ENCODE measurements around the gene LRRC8C.
"Not testable (repeated sequence)": the region's sequence is repeated elsewhere in the genome, so short reads cannot be mapped to it uniquely, and the experiment has no call there.

Gene LRRC8C

DNA sequence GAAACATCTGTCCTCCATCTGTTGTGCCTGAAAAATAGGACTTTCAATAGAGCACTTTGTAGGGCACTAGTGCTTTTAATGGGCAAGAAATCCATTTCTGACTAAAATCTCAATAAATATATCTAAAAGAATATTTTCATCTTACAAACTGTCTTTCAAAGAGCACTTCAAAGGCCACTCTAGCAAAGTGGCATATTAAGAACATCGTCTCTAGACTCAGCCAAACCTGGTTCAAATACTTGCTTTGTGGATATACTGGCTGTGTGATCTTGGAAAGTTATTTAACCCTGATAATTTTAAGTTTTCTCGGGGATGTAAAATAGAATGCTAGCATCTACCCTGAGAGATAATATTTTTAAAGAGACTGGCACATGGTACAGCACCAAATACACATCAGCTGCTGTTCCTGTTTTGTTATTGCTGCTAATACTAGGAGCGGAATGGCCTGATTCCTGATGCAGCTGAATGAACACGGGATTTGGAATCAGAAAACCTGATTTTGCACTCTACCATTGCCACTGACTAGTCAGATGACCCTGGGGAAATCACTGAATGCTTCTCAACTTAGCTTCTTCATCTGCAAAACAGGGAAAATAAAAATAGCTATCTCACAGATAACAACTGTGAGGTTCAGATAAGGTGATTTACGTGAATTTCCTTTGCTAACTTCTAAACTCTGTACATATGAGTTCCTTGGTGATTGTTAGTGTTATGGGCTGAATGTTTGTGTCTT lies 25.2 kb upstream of the LRRC8C start:
- no peak for DNase-seq (ENCODE audit: low spot score)

DNA sequence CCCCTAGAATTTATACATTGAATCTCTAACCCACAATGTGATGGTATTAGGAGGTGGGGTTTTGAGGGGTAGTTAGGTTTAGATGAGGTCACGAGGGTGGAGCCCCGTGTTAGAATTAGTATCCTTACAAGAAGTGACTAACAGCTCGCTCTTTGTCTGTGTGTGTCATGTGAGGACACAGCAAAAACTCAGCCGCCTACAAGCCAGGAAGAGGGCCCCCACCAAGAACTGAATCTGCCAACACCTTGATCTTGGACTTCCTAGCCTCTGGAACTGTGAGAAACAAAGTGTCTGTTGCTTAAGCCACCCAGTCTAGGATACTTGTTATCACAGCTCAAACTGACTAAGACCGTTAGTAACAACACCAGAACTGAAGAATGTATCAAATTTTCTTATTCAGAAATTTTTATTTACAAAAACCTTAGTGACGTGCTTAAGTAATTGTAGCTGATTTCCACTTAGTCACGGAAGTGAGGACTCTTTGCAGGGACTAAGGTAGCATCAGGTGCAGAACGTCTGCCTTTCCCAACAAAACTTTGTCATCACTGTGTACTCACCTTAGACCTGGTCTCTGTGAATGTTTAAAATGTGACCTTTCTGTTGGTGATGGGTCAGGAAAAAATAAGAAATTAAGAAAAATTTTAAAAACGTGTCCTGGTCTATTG lies 24.5 kb upstream of the LRRC8C start:
- no peak for DNase-seq (ENCODE audit: low spot score)

DNA sequence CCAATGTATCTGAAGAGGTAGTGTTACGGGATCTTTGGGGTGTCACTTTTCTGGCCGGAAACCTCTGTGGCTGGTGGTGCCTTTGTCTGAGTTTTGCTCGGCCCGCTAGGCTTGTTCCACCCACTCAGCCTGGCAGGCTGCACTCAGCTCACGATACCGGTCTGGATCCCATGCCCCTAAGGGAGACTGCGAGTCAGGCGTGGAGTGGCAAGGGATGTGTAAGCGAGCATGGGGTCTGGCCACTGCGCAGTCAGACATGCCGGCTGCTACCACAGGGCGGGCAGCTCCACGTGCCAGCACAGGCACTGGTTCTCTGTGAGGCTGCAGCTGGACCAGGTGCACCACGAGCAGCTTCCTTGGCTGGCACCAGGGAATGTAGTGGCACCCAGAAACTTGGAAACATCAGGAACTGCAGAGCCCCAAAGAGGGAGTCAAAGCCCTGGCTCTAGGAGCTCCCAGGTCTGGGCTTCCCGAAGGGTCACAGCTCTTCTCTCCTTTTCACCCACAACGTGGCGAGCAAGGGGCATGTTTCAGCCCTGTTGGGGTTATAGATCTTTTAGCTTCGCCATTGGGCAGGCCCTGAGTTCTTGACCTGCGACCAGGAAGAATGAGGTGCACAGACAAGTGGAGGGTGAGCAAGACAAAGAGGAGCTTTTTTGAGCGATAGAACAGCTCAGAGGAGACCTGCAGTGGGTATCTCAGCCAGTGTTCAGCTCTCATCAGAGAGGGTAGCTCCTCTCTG lies 23.8 kb upstream of the LRRC8C start:
- no peak for DNase-seq (ENCODE audit: low spot score)

DNA sequence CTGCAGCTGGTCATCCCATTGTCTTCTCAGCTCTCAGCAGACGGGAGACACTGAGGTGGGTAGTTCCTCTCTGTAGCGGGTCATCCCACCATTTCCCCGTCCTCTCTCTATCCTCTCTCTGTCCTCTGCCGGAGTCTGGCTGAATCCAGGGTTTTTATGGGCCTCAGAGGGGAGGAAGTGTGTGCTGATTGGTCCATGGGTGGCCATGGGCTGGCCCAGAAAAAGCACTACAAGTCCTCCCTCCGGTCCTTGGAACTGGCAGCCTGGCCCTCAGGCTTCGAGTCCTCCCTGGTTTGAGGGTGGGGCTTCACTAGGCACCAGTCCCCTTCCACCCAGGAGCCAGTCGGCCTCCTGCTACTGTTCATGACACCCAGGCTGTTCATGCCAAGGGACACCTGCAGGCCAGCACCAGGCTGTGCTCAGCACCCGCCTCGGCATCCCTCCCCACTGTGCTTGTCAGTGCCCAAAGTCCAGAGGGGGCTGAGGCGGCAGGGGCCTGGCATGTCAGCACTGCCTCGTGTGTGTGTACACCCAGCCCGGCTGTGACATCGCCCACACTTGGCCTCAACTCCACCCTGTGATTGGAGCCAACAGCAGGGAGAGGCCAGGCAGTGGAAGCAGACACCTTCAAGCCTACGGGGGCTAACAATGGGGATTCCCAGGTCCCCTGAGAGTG lies 23.0 kb upstream of the LRRC8C start:
- no peak for DNase-seq (ENCODE audit: low spot score)

DNA sequence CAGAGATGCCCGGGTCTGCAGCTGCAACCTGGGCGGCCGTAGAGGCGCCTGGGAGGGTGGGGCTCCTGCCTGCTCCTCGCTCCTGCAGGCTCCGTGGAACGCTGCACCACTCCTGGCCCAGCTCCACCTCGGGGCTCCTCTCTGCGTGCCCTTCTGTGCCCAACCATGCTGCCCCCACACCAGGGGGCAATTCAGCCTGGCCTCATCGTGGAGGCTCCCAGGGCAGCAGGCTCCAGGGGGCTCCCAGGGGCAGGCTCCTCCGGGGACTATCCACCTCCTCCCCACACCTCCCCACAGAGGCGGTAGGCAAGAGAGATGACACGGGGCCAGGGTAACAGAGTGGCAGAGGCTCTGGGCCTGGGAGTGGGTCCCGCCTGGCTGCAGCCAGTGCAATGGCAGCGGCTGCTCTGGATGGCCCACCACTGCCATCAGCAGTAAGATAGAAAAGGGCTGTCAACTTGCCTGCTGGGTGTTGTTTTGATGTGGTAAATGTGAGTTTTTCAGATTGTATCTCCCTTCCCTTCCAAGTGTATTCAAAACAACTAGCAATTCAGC lies 22.4 kb upstream of the LRRC8C start:
- DNase-seq (ENCODE audit: low spot score), result no peak

DNA sequence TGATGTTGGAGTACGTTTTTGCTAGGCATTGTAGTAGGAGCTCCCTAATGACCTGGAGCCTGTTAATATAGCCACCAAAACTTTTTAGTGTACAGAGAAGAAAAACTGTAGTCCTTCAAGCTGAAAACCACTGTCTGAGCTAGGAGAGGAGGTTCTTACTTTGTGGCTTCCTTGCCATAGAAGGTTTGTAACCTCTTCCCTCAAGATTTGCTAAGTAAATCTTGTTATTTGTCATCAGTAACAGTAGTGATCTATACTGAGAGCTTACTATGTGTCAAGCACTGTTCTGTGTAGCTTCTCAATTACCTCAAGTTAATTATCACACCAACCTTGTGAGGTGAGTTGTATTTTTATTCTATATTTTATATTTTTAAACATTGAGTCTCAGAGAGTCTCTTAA lies 21.2 kb upstream of the LRRC8C start:
- DNase-seq (ENCODE audit: low spot score), result no peak

DNA sequence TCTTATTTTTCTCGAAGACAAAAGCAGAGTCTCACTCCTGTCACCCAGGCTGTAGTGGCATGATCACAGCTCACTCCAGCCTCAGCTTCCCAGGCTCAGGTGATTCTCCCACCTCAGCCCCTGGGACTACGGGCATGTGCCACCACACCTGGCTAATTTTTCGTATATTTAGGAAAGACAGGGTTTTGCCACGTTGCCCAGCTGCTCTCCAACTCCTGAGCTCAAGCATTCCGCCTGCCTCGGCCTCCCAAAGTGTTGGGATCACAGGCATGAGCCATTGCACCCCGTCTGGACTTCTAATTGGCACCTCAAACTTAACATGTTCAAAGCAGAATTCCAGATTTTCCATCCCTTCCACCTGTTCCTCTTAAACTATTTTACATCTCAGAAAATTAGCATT lies 19.0 kb upstream of the LRRC8C start:
- no peak for DNase-seq (ENCODE audit: low spot score)

DNA sequence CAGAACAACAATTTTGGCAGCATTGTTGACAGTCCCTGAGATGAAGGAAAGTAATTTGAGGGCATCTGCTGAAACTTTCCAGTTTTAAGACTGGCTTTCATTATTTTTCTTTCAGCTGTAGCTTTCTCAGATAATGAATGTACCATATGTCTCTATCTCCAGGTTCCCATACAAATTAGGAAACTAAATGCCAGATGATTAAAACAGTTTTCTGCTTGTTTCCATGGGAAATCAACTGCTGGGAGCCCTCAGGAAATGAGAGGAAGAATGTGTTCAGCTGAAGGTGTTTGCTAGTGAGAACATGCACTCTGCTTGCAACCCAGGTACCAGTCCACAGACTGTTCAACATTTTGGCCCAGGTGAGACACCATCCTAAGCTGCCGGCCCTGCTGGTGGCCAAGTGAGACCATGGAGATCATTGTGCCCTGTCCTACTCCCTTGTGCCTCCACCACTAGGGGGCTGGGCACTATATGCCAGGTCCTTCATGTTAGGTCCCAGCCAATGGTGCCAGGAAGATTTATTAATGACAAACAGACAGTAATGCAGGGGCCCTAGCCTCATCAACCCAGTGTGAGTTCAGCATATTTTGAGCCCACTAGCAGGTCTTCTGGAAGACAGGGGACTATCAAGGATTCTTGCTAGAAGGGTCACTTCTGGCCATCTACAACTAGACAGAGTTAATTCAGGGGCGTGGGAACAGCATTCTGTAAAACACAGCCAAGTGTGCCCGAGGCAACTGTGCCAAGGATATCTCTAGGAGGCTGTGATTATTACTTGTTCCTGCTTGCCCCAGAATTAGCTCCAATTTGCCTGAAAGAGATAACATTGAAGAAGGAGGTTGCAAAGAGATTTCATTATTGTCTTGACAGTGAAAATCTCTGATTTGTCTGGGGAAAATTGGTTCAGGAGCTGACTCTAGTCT lies 17.0 kb upstream of the LRRC8C start:
- DNase-seq (ENCODE audit: low spot score), result peak; percentile 16

DNA sequence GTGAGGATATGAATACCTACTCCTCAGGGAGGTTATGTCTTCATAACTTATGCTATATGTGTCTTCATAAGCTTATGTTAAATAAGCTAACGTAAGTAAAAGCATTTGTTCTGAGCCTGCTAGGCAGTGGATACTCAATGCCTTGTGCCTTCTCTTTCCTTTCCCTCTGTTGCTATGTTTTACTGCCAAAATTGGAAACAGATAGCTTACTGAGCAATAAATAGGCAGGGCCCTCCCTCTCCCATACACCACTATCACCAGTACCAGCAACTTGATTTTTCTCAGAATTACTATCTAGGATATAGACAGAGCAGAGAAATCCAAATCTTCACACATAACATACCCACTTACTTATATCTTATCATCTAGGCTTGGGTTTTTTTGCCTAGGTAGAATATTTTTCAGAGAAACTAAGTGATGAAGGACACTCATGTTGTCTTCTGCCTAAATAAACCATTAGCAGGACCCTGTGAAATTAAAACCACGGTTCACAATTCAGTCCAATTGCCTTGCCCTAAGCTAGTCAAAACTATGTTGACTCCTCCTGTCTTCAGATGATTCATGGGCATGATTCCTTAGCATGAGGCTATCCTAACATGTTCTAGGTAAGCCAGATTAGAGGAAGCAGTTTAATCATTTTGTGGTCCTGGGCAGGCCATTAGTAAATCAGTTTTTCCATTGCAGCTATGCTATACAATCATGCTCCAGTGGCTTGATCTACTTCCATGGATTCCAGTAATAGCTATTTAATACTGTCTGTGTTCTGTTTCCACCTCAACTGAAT lies 15.9 kb upstream of the LRRC8C start:
- no peak for DNase-seq (ENCODE audit: low spot score)

DNA sequence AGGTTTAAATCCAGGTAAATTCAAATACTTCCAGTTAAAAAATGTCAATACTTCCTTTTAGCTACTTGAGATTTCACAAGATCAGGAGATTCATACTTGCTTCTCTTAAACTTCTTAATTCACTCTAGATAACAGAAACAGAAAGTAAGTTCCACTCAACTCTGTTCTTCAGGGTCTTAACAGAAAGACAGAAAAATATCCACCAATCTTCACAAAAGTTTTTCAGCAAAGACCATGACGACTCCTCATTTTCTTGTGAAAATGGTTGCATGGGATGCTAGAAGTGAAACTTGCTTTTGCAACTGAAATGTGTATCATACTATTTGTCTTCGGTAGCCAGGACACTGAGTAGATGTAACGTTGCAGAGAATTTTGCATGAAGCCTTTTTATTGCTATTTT lies 12.3 kb upstream of the LRRC8C start:
- DNase-seq (ENCODE audit: low spot score), result no peak

DNA sequence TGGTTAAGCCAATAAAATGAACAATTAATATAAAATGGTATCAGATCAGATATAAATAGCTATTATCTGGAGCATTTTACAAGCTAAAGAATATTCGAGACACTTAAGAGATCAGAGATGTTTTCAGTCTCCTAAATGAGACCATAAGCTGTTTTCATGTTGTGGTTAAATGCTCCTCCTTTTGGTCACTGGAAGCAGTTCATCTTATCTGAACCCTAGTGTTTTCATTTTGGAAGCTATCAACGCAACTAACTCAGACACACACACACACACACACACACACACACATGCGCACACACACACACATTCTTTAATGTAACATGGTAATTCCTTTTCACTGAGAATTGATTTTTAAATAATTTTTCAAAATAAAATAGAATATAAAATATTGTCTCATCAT lies 10.0 kb upstream of the LRRC8C start:
- DNase-seq (ENCODE audit: low spot score), result peak; percentile 14

DNA sequence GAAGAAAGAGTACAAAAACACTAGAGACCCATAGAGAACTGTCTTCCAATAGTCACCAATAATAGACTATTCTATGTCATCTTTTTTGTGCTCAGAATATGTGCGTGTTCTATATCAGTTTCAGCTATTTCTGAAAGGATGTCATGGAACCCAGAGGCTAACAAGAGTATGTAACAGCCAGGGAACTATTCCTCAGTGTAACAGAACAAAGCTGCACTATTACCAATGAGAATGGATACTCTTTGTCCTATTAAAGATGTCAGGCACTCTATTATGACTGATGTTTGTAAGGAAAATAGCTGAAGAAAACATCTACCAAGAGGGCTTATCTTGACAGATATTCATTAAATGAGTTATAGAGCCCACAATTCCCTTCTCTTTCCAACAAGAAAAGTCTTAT lies 8.6 kb upstream of the LRRC8C start:
- DNase-seq (ENCODE audit: low spot score), result no peak

DNA sequence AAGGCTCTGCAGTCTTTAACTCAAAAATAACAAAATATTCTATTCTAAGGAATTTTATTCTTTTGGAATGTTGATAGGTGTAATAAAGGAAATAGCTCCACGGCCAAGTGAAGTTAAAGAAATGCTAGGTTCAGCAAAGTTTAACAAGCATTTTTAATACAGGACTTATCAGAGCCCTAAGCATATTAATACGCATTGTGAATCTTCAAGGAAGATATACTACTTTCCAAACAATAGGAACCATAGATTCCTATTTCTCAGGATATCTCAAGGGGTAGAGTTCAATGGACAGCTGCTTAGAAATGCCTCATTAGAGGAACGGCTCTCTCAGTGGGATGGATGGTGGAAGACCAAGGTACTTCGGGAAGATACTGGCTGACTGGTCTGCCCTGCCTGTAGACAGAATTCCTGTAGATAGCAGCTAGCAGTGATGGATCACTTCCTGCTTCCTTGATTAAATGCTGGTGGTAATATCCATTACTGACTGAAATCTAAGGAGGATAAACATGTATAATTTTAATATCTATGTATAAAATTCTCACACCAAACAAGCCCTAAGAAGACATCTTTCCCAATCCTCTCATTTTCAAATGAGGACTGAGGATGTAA lies 8.1 kb upstream of the LRRC8C start:
- no peak for DNase-seq (ENCODE audit: low spot score)

DNA sequence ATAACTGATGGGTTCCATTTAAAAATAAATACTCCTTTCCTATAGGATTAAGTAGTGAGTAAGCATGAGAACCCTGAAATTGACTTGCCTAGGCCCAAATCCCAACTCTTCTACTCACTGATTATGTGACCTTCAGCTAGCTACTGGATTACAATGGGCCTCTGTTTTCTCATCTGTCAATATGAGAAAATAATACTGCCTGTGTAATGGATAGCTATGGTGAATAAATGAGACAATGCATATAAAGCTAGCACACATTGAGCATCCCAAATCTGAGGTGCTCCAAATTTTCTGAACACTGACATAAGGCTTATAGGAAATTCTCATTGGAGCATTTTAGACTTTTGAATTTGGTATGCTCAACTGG lies 5.3 kb upstream of the LRRC8C start:
- DNase-seq (ENCODE audit: low spot score), result no peak

DNA sequence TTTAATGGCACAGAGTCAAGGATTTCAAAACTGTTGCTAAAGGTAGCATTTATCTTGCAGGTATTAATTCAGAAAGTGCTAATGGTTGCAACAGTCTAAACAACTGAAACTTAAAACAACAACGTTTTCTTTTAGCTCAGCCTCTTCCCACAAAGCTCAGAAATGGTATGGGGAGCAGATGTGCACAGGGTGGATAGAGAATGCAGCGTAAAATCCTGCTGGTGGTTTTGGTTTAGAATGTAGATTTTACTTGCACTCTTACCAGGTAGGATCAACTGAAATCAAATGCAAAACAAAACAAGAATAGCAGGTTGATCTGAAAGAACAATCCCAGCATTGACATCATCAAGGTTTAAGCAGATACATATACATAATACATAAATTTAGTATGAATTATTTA lies 3.8 kb upstream of the LRRC8C start:
- no peak for DNase-seq (ENCODE audit: low spot score)

DNA sequence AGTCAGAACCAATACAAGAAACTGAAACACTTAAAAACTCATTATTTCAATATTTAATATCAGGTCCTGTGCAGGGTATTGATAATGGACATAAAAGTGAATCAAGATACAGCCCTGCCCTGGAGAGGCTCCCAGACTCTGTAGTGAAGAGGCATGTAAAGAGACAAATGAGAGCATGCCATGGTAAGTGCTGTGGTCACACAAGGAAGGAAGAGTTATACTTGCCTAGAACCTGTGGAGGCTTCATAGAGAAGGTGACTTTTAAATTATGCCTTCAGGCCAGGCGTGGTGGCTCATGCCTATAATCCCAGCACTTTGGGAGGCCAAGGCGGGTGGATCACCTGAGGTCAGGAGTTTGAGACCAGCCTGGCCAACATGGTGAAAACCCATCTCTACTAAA lies 3.3 kb upstream of the LRRC8C start:
- DNase-seq (ENCODE audit: low spot score), result not testable (repeated sequence)

DNA sequence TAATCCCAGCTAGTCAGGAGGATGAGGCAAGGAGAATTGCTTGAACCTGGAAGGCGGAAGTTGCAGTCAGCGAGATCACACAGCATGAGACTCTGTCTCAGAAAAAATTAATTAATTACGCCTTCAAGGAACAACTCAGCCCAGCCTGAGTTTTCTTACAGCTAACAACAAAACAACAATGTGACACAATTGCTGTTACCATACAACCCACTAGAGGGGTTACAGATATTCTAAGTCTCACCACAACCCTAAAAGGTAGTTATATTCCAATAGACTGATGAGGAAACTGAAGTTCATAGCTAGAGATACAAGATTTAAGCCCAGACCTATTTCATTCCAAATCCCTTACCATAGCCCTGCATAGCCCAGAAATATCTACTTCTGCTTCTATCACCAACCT lies 2.9 kb upstream of the LRRC8C start:
- DNase-seq (ENCODE audit: low spot score), result peak; percentile 8

DNA sequence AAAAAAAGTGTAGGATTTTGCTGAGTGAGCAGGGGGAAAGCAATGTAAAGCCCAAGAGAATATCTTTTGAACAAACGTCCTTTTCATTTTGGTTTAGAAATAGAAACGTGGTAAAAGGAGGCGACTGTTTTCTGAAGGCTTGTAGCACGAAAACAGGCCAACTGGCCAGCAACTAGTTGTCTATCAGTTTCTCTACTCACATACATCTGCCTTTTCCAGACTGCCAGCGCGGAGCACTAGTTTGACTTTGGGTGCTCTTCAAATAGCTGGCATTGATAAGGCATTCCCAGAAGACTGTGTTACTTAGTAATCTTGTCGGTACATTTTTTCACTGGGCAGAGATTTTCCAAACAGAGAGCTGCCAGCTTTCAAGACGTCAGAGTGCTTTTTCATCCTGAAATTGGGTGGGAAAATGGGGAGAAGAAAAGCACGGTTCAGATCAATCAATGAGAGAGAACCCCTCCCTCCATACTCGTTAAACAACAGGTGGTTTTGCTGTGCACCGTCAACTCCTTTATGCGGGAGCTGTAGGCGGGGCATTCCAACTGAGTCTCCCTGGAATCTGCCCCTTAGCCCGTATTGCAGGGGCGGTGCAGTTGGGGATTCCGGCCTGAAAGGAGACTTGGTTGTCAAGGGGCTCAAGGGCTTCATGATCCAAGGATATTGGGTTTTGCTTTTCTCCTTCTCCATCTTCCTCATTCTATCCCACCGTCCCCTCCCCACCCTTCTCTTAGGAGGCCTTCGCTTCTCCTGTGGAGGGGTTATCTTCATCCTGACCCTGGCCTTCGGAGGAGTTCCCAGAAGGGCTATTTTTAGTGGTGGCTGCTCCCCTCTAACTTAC lies 884 bp upstream of the LRRC8C start:
- DNase-seq (ENCODE audit: low spot score), result peak; percentile 30

DNA sequence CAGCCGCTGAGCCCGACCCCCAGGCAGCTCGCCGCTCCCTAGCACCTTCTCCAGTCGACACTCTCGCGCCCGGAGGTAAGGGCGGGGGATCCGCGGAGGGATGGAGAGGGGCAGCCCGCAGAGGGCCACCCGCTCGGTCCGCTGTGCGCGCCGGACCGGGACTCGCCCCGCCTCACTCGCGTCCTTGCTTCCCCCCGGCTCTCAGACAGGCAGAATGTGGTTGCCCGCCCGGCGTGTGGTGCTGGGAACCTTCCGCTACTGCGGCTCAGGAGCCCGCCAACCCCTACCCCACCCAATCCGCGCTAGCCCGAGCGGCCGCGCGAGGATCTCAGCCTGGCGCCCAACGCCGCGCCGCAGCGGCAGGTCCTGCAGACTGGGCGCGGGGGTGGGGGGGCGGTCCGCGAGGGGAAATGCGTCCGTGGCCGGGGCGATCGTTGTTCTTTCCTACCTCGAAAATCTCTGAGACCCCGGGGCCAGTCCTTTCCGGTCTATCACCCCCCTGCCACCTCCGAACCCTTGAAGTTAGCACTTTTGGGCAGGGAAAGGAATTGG lies 404 bp downstream of the LRRC8C start:
- peak; percentile 49 for DNase-seq (ENCODE audit: low spot score)

Data from RKO (cell line).